NOMO-1 (cell line): ENCODE measurements around the gene RNFT2.
"Not testable (repeated sequence)": the region's sequence is repeated elsewhere in the genome, so short reads cannot be mapped to it uniquely, and the experiment has no call there.

Experiments used
- DNase-seq, 2 experiments: peaks; one replicate each; lab custom pipeline; 2025; ENCODE audit not compliant: unreplicated experiment in 2 of 2; lab: John Stamatoyannopoulos, UW

The RNFT2 gene

GRCh38 chr12:116783525-116784237 is 45.6 kb downstream of the RNFT2 start:
- no peak for DNase-seq

- DNase-seq = no peak
Observed at GRCh38 chr12:116784238-116784612, 46.1 kb downstream of the RNFT2 start.

- DNase-seq = not testable (repeated sequence)
Observed at GRCh38 chr12:116789562-116789961, 51.4 kb downstream of the RNFT2 start.

- no peak for DNase-seq
Observed at GRCh38 chr12:116790066-116790465, 52.0 kb downstream of the RNFT2 start.

- no peak for DNase-seq
Observed at GRCh38 chr12:116792403-116792802, 54.3 kb downstream of the RNFT2 start.

- no peak for DNase-seq
Observed at GRCh38 chr12:116794725-116795124, 56.6 kb downstream of the RNFT2 start.

GRCh38 chr12:116797885-116798284 is 59.8 kb downstream of the RNFT2 start:
- DNase-seq = no peak

GRCh38 chr12:116798719-116799118 is 60.6 kb downstream of the RNFT2 start:
- no peak for DNase-seq

- no peak for DNase-seq
Observed at GRCh38 chr12:116799955-116800354, 61.8 kb downstream of the RNFT2 start.

GRCh38 chr12:116800918-116801317 is 62.8 kb downstream of the RNFT2 start:
- no peak for DNase-seq

GRCh38 chr12:116802018-116802417 is 63.9 kb downstream of the RNFT2 start:
- DNase-seq = no peak

- DNase-seq = no peak
Observed at GRCh38 chr12:116803013-116803736, 65.1 kb downstream of the RNFT2 start.

- no peak for DNase-seq
Observed at GRCh38 chr12:116804051-116804450, 65.9 kb downstream of the RNFT2 start.

GRCh38 chr12:116806845-116807440 is 68.8 kb downstream of the RNFT2 start:
- no peak for DNase-seq

- no peak for DNase-seq
Observed at GRCh38 chr12:116807546-116807945, 69.4 kb downstream of the RNFT2 start.

- no peak for DNase-seq
Observed at GRCh38 chr12:116808113-116809105, 70.3 kb downstream of the RNFT2 start.

- DNase-seq = no peak
Observed at GRCh38 chr12:116812238-116812637, 74.1 kb downstream of the RNFT2 start.

GRCh38 chr12:116813271-116814041 is 75.3 kb downstream of the RNFT2 start:
- DNase-seq = no peak

- DNase-seq = not testable (repeated sequence)
Observed at GRCh38 chr12:116814766-116815165, 76.7 kb downstream of the RNFT2 start.

GRCh38 chr12:116818341-116818856 is 80.3 kb downstream of the RNFT2 start:
- DNase-seq = peak in 1 of 2 experiments; percentile 23
